Ascending aorta (tissue), 2 donors: ENCODE data around the gene MIA. TPM values are rescaled to one million over a fixed set of nuclear protein-coding genes. Genes with fewer than 3 reads are reported as not detected.

ENCODE experiments used
- DNase-seq, 2 donors: peaks; one replicate each; pipeline ENCODE4 v3.0.0-alpha.2; 2019; ENCODE audit warnings: low spot score in 2 of 2
- H3K27ac ChIP-seq, 2 donors: fragments of 200-600 bp; sonication (generic); one replicate each; pipeline ENCODE4 v1.5.1; 2016 to 2017; ENCODE audit warnings: mild to moderate bottlenecking in 1 of 2
- H3K27me3 ChIP-seq: fragments of 200-600 bp; sonication (generic); one replicate; pipeline ENCODE4 v1.5.1; 2017
- H3K36me3 ChIP-seq, 2 donors: fragments of 200-600 bp; sonication (generic); one replicate each; pipeline ENCODE4 v1.5.1; 2016
- H3K4me1 ChIP-seq, 2 donors: fragments of 200-600 bp; sonication (generic); one replicate each; pipeline ENCODE4 v1.5.1; 2016 to 2017; ENCODE audit warnings: mild to moderate bottlenecking in 1 of 2
- H3K4me3 ChIP-seq, 2 donors: fragments of 200-600 bp; sonication (generic); one replicate each; pipeline ENCODE4 v1.5.1; 2016 to 2017; ENCODE audit warnings: mild to moderate bottlenecking in 1 of 2
- H3K9me3 ChIP-seq, 2 donors: fragments of 200-600 bp; sonication (generic); one replicate each; pipeline ENCODE4 v1.5.1; 2016
- intact Hi-C: fragments of 100-400 bp; cut with DNase I; formaldehyde crosslinking; loops from one replicate; pipeline ENCODE4 v1.15.1; 2023
- total RNA-seq: library from RNA; depleted of rRNA; stranded (reverse); fragments of >200 nt; gene quantifications from one replicate; pipeline ENCODE4 v1.1.0, GENCODE V29; 2016
- TF ChIP-seq, protein P1 (sequence below), 3 experiments: fragments of 200-600 bp in 2 of 3; fragments of 450-650 bp in 1 of 3; sonication (generic) in 2 of 3; IDR thresholded peaks; one replicate each; pipeline ENCODE4 v1.5.1; 2016 to 2019; ENCODE audit warnings: antibody characterized with exemption in 3 of 3, mild to moderate bottlenecking in 1 of 3, moderate library complexity in 1 of 3

MIA gene
- total RNA-seq, 1 donor from 2014 or later: not detected

DNA sequence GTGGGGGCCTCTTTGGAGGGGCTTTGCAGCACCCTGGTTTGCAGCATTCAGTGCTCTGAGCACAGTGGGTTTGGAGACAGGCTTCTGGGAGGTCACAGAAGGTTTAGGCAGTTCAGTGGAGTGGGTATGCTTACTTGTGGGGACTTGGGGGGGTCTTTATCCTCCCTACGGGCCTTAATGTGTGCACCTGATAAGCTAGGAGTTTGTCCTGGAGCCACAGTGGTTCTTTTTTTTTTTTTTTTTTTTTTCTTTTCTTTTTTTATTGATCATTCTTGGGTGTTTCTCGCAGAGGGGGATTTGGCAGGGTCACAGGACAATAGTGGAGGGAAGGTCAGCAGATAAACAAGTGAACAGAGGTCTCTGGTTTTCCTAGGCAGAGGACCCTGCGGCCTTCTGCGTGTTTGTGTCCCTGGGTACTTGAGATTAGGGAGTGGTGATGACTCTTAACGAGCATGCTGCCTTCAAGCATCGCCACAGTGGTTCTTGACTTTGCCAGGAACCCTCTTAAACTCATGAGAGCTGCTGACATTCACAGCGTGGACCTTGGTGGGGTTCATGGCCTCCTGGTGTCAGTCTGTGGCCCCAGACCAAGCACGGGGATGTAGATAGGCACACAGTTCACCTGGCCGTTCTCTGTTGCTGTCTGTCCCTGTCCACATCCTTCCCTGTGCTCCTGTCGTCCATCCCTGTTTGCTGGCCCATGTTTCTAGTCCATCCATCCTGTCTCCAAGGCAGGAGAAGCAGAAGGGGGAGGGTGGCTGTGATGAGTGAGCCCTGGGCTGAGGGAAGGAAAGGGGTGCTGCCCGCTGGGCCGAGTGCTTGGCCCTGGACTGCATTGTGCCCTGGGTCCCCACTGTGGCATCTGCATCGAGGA lies 26.3 kb downstream of the MIA start:
- TF ChIP-seq, protein P1, sequence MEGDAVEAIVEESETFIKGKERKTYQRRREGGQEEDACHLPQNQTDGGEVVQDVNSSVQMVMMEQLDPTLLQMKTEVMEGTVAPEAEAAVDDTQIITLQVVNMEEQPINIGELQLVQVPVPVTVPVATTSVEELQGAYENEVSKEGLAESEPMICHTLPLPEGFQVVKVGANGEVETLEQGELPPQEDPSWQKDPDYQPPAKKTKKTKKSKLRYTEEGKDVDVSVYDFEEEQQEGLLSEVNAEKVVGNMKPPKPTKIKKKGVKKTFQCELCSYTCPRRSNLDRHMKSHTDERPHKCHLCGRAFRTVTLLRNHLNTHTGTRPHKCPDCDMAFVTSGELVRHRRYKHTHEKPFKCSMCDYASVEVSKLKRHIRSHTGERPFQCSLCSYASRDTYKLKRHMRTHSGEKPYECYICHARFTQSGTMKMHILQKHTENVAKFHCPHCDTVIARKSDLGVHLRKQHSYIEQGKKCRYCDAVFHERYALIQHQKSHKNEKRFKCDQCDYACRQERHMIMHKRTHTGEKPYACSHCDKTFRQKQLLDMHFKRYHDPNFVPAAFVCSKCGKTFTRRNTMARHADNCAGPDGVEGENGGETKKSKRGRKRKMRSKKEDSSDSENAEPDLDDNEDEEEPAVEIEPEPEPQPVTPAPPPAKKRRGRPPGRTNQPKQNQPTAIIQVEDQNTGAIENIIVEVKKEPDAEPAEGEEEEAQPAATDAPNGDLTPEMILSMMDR (IDR thresholded peaks at IDR 0.05): no peak
- Histone ChIP-seq H3K4me1 (peaks cover 40 to 62% of the 10 kb centered on the region in 2 donors), H3K27me3 (no peaks in the 10 kb centered on the region), H3K9me3 (no peaks in the 10 kb centered on the region), H3K36me3 (peaks cover 8 to 20% of the 10 kb centered on the region in 2 donors), H3K27ac (peak overlapping the region; percentile 77 to 90), H3K4me3 (peak overlapping the region; percentile 93 to 99)
- intact Hi-C loops: no loop called here
- no peak for DNase-seq

DNA sequence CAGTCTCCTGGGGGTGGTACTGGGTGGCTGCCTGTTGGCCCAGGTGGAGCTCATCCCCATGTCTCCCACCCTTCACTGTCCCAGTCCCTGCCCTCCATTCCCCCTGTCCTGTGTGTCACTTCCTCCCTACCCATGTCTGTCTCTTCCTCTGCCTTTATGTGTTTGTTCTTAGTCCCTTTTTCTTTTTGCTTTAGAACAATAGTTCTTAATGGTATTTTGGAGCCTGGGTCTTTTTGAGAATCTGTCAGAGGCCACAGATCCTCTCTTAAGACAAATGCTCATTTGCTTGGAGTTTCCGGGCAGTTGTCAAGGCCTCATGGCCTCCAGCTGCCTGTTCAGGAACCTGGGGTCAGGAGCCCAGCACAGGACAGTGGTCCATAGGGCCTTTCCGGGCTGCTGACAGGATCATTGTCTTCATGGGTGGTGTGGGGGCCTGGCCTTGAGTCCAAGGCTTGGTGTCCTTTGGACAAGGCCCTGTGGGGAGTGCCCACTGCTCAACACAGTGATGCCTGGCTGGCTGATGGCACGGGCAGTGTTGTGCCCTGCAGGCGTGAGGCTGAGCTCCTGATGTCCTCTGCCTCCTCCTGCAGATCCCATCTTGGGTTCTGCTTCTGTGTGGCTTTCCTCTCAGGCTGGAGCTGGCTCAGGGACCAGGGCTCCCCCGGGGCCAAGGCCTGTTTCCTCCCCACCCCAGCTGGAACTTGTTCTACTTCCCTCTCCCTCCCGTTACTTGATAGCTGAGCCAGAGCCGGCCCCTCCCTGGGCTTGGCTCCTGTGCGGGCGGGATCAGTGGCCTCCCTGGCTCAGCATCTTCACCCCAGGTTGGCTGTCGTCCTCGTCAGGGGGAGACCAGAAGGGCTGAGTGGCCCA lies 27.2 kb downstream of the MIA start:
- Histone ChIP-seq H3K27me3 (no peaks in the 10 kb centered on the region), H3K27ac (peak overlapping the region; percentile 77 to 90), H3K9me3 (no peaks in the 10 kb centered on the region), H3K4me1 (peaks cover 40 to 66% of the 10 kb centered on the region in 2 donors), H3K4me3 (peak overlapping the region; percentile 24 to 99), H3K36me3 (peaks cover 11 to 25% of the 10 kb centered on the region in 2 donors)
- TF ChIP-seq, protein P1 (IDR thresholded peaks at IDR 0.05): no peak
- intact Hi-C loops: no loop called here
- DNase-seq: no peak

- DNase-seq: no peak
Measured at GRCh38 chr19:40803170-40803856, 28.0 kb downstream of the MIA start.

GRCh38 chr19:40803857-40804782 lies 28.8 kb downstream of the MIA start:
- H3K9me3 ChIP-seq: no peaks in the 10 kb centered on the region
- peaks cover 21 to 40% of the 10 kb centered on the region in 2 donors for H3K36me3 ChIP-seq
- TF ChIP-seq, protein P1 (IDR thresholded peaks at IDR 0.05): no peak
- H3K27ac ChIP-seq: peak overlapping the region; percentile 77 to 90
- peaks cover 40 to 61% of the 10 kb centered on the region in 2 donors for H3K4me1 ChIP-seq
- DNase-seq: no peak
- intact Hi-C loops: no loop called here
- no peaks in the 10 kb centered on the region for H3K27me3 ChIP-seq
- peak overlapping the region in 1 of 2 donors; percentile 99 for H3K4me3 ChIP-seq

More at GRCh38 chr19:40803170-40803856, 28.0 kb downstream of the MIA start:
- Histone ChIP-seq H3K27me3 (no peaks in the 10 kb centered on the region), H3K36me3 (peaks cover 19 to 33% of the 10 kb centered on the region in 2 donors), H3K9me3 (no peaks in the 10 kb centered on the region), H3K27ac (peak overlapping the region; percentile 77 to 90), H3K4me1 (peaks cover 40 to 61% of the 10 kb centered on the region in 2 donors), H3K4me3 (peak overlapping the region; percentile 24 to 99)
- TF ChIP-seq, protein P1 (IDR thresholded peaks at IDR 0.05): no peak
- intact Hi-C loops: no loop called here
